Neural cell (in vitro differentiated cells): Measurements from ENCODE around the gene SEMA4F.

Experiments used
- EP300 ChIP-seq: fragments of 450-650 bp; conservative IDR thresholded peaks from 2 replicates; pipeline ENCODE4 v1.6.1; 2014; ENCODE audit warnings: antibody characterized with exemption, mild to moderate bottlenecking, moderate library complexity; ENCODE audit not compliant: poor library complexity, severe bottlenecking
- POLR2AphosphoS5 ChIP-seq: IDR thresholded peaks from 2 replicates; pipeline ENCODE4 v1.6.1; 2012
- REST ChIP-seq: IDR thresholded peaks from 2 replicates; pipeline ENCODE4 v1.6.1; 2012; ENCODE audit warnings: borderline replicate concordance
- SMC3 ChIP-seq: fragments of 450-650 bp; conservative IDR thresholded peaks from 2 replicates; pipeline ENCODE4 v1.6.1; 2014; ENCODE audit warnings: antibody characterized with exemption, mild to moderate bottlenecking, moderate library complexity; ENCODE audit not compliant: poor library complexity
- TAF1 ChIP-seq: IDR thresholded peaks from 2 replicates; pipeline ENCODE4 v1.6.1; 2012; ENCODE audit warnings: low read depth
- TF ChIP-seq, protein P1 (sequence below): fragments of 450-650 bp; IDR thresholded peaks from 2 replicates; pipeline ENCODE4 v1.5.1; 2014; ENCODE audit warnings: antibody characterized with exemption, mild to moderate bottlenecking, moderate library complexity; ENCODE audit not compliant: poor library complexity, severe bottlenecking

DNA sequence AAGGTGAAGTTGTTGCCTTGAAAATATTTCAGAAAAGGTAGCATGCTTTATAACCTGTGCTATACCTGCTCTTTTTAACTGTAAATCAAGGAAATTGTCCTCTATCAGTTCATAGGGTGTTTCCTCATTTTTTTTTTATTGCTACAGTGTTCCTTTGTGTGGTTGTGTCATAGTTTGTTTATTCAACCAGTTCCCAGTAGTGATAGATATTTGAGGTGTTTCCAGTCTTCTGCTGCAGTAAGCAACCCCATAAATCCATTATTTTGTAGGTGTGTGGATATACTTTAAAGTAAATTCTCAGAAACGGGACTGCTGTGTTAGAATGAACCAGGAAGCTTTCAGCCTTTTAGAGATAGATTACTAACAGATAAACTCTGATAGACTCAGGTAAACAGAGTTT is 39.6 kb downstream of the SEMA4F start:
- TF ChIP-seq POLR2AphosphoS5 (no peak), TAF1 (no peak), EP300 (no peak), SMC3 (no peak), REST (no peak)
- TF ChIP-seq, protein P1, sequence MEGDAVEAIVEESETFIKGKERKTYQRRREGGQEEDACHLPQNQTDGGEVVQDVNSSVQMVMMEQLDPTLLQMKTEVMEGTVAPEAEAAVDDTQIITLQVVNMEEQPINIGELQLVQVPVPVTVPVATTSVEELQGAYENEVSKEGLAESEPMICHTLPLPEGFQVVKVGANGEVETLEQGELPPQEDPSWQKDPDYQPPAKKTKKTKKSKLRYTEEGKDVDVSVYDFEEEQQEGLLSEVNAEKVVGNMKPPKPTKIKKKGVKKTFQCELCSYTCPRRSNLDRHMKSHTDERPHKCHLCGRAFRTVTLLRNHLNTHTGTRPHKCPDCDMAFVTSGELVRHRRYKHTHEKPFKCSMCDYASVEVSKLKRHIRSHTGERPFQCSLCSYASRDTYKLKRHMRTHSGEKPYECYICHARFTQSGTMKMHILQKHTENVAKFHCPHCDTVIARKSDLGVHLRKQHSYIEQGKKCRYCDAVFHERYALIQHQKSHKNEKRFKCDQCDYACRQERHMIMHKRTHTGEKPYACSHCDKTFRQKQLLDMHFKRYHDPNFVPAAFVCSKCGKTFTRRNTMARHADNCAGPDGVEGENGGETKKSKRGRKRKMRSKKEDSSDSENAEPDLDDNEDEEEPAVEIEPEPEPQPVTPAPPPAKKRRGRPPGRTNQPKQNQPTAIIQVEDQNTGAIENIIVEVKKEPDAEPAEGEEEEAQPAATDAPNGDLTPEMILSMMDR = no peak
